HepG2 (cell line): ENCODE data around the gene SUDS3. TPM values are rescaled to one million over a fixed set of nuclear protein-coding genes. Genes with fewer than 3 reads are reported as not detected.
A peak's percentile ranks its signal among the peaks of the same experiment; 100 is the strongest.

Experiments
- ARNT ChIP-seq: fragments of 450-650 bp; IDR thresholded peaks from 2 replicates; pipeline ENCODE4 v1.6.1; 2017
- FOSL2 ChIP-seq: sonication (generic); formaldehyde crosslinking; IDR thresholded peaks from 2 replicates; pipeline ENCODE4 v1.4.0; 2020; ENCODE audit warnings: missing genetic modification reagents
- GTF2F1 ChIP-seq: fragments of 150-350 bp; IDR thresholded peaks from 2 replicates; pipeline ENCODE4 v1.6.1; 2014; ENCODE audit warnings: low read length
- HMG20B ChIP-seq: conservative IDR thresholded peaks from 2 replicates; pipeline ENCODE4 v1.6.1; 2016; ENCODE audit warnings: missing genetic modification reagents, missing compliant biosample characterization
- HNRNPUL1 ChIP-seq: fragments of 200-400 bp; formaldehyde crosslinking; IDR thresholded peaks from 2 replicates; pipeline ENCODE4 v1.6.1; 2017; ENCODE audit warnings: low read depth, mild to moderate bottlenecking, low read length, moderate library complexity
- RFXANK ChIP-seq: IDR thresholded peaks from 2 replicates; pipeline ENCODE4 v1.6.1; 2016
- ZNF331 ChIP-seq: sonication (generic); formaldehyde crosslinking; IDR thresholded peaks from 2 replicates; pipeline ENCODE4 v1.4.0; 2020; ENCODE audit warnings: missing genetic modification reagents
- ZNF333 ChIP-seq: sonication (generic); formaldehyde crosslinking; IDR thresholded peaks from 2 replicates; pipeline ENCODE4 v1.4.0; 2020; ENCODE audit warnings: mild to moderate bottlenecking, missing genetic modification reagents, borderline replicate concordance
- ZNF343 ChIP-seq: sonication (generic); formaldehyde crosslinking; IDR thresholded peaks from 2 replicates; pipeline ENCODE4 v1.4.0; 2020; ENCODE audit warnings: mild to moderate bottlenecking, missing genetic modification reagents
- ZNF563 ChIP-seq: sonication (generic); formaldehyde crosslinking; IDR thresholded peaks from 2 replicates; pipeline ENCODE4 v1.8.0; 2022; ENCODE audit warnings: mild to moderate bottlenecking, moderate library complexity, missing genetic modification reagents
- polyA plus RNA-seq, 8 experiments: library from polyadenylated mRNA; depleted of rRNA in 3 of 8; stranded (reverse) in 7 of 8; unstranded in 1 of 8; fragments of >200 nt; fragmentation: Illumina TruSeq in 4 of 8; extraction: Trizol in 4 of 8; gene quantifications; 2 replicates each; pipeline versions ENCODE4 v1.2.1 to v1.2.3, GENCODE V29; 2011 to 2016; ENCODE audit warnings: low read depth in 4 of 8, missing spikeins in 1 of 8, mixed read lengths in 1 of 8; ENCODE audit not compliant: insufficient read depth in 1 of 8
- total RNA-seq, 5 experiments: library from RNA; depleted of rRNA; stranded (reverse); fragments of >200 nt; fragmentation: Illumina TruSeq; extraction: Trizol; gene quantifications; 2 replicates each; pipeline ENCODE4 v1.2.3, GENCODE V29; 2016; ENCODE audit warnings: low read depth in 1 of 5
- TF ChIP-seq, protein P1 (sequence below): sonication (generic); formaldehyde crosslinking; IDR thresholded peaks from 2 replicates; pipeline ENCODE4 v1.5.0; 2020; ENCODE audit warnings: mild to moderate bottlenecking, missing genetic modification reagents
- TF ChIP-seq, protein P2 (sequence below): sonication (generic); formaldehyde crosslinking; IDR thresholded peaks from 2 replicates; pipeline ENCODE4 v1.8.1; 2023; ENCODE audit warnings: mild to moderate bottlenecking, moderate library complexity, missing genetic modification reagents
- TF ChIP-seq, protein P3 (sequence below): sonication (generic); formaldehyde crosslinking; IDR thresholded peaks from 2 replicates; pipeline ENCODE4 v1.5.1; 2020; ENCODE audit warnings: mild to moderate bottlenecking, missing genetic modification reagents, borderline replicate concordance
- TF ChIP-seq, protein P4 (sequence below): sonication (generic); formaldehyde crosslinking; IDR thresholded peaks from 2 replicates; pipeline ENCODE4 v1.4.0; 2020; ENCODE audit warnings: missing genetic modification reagents
- TF ChIP-seq, protein P5 (sequence below): sonication (generic); formaldehyde crosslinking; IDR thresholded peaks from 2 replicates; pipeline ENCODE4 v1.4.0; 2020; ENCODE audit warnings: missing genetic modification reagents

The SUDS3 gene
- total and polyA plus RNA-seq, 2 of the 13 experiments (the other 11 are each of a cell fraction or from before 2014, with no cell fraction given): 20.2 to 33.1 TPM

DNA sequence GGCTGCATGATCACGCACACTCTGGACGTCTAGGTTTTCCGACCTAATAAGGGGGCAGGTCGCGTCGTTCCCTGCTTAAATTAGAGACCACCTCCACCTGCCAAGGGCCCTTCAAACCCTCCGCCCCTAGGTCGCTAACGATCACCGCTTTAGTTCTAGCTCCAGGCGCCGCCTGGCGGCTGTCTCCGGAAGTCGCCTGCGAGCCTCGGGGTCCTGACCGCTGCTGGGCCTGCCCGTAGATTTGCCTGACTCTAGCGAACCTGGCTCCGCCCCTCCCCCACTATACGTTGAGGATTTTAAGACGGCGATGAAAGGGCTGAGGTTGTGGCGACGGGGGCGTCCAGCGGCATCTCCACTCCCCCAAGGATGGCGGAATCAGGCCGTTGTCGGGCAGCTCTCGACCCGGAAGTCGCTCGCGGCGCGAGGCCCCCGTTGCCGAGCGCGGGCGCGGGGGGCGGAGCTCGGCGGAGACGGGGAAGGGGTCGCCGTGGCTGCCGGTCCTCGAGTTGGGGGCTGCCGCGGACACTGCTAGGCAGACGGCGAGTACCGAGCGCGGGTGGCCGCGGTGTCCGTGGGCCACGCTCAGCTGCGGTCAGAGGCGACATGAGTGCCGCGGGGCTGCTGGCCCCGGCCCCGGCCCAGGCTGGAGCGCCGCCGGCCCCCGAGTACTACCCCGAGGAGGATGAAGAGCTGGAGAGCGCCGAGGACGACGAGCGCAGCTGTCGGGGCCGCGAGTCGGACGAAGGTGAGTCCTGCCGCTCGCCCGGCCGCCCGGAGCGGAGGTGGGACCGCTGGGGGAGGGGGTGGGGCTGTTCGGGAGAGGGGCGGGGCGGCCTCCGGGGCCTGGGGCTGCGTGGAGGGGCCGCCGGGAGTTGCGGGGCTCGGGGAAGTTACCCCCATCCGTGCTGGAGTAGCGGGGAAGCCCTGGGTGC lies at the start of gene SUDS3 (continued):
- TF ChIP-seq, protein P1, sequence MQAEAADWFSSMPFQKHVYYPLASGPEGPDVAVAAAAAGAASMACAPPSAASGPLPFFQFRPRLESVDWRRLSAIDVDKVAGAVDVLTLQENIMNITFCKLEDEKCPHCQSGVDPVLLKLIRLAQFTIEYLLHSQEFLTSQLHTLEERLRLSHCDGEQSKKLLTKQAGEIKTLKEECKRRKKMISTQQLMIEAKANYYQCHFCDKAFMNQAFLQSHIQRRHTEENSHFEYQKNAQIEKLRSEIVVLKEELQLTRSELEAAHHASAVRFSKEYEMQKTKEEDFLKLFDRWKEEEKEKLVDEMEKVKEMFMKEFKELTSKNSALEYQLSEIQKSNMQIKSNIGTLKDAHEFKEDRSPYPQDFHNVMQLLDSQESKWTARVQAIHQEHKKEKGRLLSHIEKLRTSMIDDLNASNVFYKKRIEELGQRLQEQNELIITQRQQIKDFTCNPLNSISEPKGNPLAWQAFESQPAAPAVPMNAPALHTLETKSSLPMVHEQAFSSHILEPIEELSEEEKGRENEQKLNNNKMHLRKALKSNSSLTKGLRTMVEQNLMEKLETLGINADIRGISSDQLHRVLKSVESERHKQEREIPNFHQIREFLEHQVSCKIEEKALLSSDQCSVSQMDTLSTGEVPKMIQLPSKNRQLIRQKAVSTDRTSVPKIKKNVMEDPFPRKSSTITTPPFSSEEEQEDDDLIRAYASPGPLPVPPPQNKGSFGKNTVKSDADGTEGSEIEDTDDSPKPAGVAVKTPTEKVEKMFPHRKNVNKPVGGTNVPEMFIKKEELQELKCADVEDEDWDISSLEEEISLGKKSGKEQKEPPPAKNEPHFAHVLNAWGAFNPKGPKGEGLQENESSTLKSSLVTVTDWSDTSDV (CRISPR knock-in tag): no peak
- TF ChIP-seq, protein P2, sequence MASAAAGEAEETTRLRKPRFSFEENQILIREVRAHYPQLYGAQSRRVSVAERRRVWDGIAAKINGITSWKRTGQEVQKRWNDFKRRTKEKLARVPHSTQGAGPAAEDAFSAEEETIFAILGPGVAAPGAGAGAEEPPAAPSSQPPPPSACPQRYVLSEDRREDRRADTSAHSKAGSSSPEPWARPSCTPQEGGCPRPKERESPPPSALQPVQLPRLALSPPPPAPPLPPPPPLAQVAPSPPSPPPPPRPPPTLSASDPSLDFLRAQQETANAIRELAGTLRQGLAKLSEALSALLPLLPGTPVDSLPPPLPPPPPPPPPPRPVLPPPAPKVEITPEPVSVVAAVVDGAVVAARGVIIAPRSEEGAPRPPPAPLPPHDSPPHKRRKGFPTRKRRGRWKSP (CRISPR knock-in tag): peak; percentile 52; the same call in 1 of the 2 replicates
- TF ChIP-seq, protein P3, sequence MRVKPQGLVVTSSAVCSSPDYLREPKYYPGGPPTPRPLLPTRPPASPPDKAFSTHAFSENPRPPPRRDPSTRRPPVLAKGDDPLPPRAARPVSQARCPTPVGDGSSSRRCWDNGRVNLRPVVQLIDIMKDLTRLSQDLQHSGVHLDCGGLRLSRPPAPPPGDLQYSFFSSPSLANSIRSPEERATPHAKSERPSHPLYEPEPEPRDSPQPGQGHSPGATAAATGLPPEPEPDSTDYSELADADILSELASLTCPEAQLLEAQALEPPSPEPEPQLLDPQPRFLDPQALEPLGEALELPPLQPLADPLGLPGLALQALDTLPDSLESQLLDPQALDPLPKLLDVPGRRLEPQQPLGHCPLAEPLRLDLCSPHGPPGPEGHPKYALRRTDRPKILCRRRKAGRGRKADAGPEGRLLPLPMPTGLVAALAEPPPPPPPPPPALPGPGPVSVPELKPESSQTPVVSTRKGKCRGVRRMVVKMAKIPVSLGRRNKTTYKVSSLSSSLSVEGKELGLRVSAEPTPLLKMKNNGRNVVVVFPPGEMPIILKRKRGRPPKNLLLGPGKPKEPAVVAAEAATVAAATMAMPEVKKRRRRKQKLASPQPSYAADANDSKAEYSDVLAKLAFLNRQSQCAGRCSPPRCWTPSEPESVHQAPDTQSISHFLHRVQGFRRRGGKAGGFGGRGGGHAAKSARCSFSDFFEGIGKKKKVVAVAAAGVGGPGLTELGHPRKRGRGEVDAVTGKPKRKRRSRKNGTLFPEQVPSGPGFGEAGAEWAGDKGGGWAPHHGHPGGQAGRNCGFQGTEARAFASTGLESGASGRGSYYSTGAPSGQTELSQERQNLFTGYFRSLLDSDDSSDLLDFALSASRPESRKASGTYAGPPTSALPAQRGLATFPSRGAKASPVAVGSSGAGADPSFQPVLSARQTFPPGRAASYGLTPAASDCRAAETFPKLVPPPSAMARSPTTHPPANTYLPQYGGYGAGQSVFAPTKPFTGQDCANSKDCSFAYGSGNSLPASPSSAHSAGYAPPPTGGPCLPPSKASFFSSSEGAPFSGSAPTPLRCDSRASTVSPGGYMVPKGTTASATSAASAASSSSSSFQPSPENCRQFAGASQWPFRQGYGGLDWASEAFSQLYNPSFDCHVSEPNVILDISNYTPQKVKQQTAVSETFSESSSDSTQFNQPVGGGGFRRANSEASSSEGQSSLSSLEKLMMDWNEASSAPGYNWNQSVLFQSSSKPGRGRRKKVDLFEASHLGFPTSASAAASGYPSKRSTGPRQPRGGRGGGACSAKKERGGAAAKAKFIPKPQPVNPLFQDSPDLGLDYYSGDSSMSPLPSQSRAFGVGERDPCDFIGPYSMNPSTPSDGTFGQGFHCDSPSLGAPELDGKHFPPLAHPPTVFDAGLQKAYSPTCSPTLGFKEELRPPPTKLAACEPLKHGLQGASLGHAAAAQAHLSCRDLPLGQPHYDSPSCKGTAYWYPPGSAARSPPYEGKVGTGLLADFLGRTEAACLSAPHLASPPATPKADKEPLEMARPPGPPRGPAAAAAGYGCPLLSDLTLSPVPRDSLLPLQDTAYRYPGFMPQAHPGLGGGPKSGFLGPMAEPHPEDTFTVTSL (CRISPR knock-in tag): no peak
- TF ChIP-seq, protein P4, sequence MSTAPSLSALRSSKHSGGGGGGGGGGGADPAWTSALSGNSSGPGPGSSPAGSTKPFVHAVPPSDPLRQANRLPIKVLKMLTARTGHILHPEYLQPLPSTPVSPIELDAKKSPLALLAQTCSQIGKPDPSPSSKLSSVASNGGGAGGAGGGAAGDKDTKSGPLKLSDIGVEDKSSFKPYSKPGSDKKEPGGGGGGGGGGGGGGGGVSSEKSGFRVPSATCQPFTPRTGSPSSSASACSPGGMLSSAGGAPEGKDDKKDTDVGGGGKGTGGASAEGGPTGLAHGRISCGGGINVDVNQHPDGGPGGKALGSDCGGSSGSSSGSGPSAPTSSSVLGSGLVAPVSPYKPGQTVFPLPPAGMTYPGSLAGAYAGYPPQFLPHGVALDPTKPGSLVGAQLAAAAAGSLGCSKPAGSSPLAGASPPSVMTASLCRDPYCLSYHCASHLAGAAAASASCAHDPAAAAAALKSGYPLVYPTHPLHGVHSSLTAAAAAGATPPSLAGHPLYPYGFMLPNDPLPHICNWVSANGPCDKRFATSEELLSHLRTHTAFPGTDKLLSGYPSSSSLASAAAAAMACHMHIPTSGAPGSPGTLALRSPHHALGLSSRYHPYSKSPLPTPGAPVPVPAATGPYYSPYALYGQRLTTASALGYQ (CRISPR knock-in tag): no peak
- TF ChIP-seq RFXANK (no peak), ZNF331 (CRISPR knock-in tag) (no peak), ZNF563 (peak; percentile 80; the same call in 1 of the 2 replicates), HNRNPUL1 (no peak), HMG20B (CRISPR knock-in tag) (no peak), FOSL2 (CRISPR knock-in tag) (peak; percentile 56), GTF2F1 (no peak), ARNT (no peak), ZNF343 (0 out of 2 replicates have a peak, but pooled peaks have one; percentile 25), ZNF333 (CRISPR knock-in tag) (no peak; the same call in 1 of the 2 replicates)
- TF ChIP-seq, protein P5, sequence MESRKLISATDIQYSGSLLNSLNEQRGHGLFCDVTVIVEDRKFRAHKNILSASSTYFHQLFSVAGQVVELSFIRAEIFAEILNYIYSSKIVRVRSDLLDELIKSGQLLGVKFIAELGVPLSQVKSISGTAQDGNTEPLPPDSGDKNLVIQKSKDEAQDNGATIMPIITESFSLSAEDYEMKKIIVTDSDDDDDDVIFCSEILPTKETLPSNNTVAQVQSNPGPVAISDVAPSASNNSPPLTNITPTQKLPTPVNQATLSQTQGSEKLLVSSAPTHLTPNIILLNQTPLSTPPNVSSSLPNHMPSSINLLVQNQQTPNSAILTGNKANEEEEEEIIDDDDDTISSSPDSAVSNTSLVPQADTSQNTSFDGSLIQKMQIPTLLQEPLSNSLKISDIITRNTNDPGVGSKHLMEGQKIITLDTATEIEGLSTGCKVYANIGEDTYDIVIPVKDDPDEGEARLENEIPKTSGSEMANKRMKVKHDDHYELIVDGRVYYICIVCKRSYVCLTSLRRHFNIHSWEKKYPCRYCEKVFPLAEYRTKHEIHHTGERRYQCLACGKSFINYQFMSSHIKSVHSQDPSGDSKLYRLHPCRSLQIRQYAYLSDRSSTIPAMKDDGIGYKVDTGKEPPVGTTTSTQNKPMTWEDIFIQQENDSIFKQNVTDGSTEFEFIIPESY (CRISPR knock-in tag): peak; percentile 52
